ENCODE results near the gene RBMS3.

The RBMS3 gene

DNA sequence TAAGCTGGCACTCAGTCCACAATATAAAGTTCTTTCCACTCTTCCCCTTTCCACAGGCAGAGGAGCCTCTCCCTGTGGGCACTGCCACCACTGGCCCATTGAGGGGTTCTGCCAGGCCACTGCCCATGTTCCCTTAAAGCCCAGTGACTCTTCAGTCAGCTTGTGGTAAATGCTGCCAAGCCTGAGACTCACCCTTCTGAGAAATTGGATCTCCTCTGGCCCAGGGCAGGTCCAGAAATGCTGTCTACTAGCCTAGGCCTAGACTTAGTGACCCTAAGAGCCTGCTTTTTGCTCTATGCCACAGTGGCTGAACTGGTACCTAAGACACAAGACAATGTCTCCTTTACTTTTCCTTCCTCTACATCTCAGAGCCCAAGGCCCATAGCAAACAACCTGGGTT is 295.8 kb downstream of the RBMS3 start:
- DNase-seq (ENCODE audit: low spot score) = no peak

DNA sequence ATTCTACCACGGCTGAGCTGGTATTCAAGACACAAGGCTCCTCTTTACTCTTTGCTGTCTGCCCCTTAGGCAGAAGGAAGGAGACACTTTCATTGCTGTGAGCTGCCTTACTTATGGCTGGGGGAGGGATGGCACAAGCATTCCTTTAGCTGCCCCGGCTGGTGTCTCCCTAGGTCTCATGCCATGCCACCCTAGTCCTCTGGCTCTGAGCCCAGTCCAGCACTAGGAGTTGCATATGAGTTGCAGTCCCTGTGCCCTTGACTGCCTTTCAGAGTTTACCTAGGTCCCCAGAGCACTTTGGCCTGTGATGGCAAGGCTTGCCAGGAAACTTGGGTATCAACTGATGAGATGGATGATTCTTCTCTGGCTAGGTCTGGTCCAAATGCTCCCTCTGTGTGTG is 296.4 kb downstream of the RBMS3 start:
- DNase-seq (ENCODE audit: low spot score) = no peak

DNA sequence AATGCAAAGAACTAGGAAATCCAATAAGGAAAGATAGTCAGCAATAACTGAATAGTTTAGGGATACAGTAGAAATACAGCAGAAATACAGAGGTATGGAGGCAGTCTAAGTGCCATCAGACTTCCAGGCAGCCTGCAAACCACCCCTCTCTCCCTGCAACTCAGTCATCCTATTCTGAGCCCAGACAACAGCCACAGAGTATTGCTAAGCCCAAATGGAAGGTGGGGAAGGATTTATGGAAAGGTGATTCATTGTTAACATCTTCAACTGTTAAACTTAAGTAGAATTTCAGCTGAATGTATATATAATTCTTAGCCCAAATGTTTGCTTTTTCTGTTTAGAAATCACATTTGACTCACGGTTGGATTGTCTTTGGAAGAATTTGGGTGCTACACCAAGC is 300.4 kb downstream of the RBMS3 start:
- no peak for DNase-seq (ENCODE audit: low spot score)

DNA sequence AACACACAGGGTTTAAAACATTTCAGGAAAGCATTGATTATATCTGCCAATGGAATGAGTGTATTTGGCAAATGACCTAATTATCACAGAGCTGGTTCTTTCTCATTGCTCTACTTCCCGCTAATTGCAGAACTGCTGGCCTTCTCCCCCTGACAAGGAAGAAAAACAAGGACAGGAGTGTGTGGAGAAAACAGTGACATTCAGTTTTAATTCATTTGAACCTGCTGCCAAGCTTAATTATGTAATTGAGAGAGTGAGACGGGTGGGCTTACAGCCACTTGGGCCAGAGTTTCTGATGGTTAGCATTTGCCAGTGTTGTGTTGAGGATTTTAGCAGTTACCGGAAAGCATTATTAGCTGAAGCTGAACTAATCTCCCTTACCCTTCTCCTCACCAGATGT is 301.4 kb downstream of the RBMS3 start:
- DNase-seq (ENCODE audit: low spot score) = no peak

DNA sequence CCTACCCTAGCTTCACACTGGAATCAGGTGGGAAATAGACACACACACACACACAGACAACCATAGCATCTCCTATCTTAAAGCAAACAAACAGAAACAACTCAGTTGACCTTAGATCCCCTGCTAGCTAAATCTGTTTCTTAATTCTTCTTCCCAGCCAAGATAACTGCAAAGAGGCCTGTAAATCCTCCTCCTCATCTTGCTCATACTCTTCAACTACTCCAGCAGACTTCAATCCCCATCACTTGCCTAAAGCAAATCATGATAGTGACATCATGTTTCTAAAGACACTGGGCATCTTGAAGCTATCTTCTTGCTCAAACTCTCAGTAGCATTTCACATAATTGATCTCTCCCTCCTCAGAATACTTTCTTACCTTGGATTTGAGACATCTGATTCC is 303.0 kb downstream of the RBMS3 start:
- no peak for DNase-seq (ENCODE audit: low spot score)

DNA sequence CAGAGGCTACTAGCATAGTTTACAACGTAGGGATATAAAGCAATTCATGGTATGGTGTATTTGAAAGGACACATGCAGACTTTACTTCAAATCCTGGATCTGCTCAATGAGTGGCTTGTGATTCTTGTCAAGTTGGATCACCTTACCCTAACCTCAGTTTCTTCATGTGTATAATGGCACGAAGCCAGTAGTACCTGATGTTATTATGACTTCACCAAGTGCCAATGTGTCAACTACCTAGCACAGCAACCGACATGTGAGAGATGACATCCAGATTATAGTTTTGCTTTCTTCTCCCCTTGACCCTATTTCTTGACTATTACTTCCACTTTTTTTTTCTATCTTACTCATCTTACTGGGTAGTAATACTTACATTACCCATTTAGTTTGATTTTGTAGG is 304.5 kb downstream of the RBMS3 start:
- DNase-seq (ENCODE audit: low spot score) = no peak

DNA sequence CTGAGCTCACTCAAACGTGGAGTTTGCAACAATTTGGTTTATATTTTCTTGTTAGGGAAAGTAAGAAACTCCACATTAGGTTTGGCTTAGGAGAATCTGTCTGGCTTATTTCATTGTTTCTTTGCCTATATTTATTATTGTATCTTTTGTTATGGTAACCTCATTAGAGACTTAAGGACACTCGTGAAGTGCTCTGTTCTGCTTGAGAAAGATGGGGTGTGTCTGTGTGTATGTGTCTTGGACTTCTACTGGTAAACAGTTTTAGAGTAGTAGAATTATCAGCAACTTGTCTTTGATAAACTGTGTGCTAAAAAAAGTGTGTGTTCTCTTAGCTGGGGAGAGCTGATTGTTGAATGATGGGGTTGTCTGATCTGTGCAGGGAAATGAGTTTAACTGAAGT is 306.5 kb downstream of the RBMS3 start:
- no peak for DNase-seq (ENCODE audit: low spot score)

DNA sequence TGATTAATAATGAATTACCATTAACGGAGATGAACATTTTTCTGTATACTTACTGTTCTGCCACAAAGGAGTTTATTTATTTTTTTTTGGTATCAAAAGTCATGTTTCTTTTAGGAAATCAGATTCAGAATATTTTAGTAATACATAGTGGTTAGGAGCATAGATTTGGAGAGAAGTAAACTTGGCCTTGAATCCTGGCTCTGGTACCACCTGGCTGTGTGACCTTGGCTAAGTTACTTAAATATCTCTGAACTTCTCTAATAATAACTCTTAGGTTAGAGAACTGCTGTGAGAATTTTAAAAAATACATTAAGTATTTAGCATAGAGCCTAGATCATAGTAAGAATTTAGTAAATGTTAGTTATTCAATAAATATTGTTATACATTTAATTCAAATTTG is 309.1 kb downstream of the RBMS3 start:
- no peak for DNase-seq (ENCODE audit: low spot score)

DNA sequence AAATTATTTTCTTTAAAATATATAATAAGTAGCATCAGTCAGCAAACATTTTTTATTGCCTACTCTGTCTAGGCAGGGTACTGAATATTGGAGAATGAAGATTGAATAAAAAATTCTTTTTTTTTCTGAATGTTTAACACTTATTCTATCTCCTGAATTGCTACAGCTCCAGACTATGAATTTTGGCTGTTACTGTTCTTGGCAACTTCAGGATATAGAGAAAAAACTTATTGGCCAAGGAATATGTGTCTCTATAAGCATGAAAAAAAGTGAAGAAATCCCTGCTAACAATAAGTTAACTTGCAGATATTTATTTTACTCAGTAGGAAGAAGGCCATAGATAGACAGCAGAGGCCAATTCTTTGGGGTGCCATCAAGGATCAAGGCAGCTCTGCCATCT is 309.6 kb downstream of the RBMS3 start:
- no peak for DNase-seq (ENCODE audit: low spot score)

DNA sequence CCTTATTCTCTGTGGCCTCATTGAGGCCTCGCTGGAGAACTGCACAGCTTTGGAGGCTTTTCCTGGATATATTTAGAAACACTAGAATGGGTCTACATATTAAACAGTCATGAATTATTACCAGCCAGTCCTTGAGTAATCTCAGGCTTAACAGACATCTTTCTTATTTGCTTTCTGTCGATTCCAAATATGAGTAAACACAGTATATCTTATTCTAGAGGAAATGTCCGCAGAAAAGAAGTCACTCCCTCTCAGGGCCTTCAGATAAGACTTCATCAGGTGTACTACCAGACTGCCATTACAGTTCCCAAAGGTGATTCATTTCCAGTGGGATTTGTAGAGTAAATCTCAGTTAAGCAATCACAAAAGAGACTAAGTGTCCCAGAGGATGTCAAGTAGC is 310.7 kb downstream of the RBMS3 start:
- DNase-seq (ENCODE audit: low spot score) = no peak

DNA sequence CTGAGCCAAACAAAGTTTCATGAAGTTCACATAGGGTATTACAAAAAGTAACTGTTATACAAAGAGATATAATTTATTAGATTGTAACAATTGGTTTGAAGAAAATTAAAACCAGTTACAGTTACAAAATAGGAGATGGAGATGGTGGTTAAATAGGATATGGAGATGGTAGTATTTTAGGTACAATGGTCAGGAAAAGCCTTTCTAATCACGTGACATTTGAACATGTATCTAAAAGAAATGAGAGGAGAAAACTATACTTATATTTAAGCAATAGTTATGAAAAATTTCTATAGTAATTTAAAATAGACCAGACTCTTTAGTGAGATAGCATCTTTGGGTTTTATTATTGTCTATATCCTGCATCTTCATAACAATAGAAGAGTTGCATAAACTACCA is 312.9 kb downstream of the RBMS3 start:
- no peak for DNase-seq (ENCODE audit: low spot score)

DNA sequence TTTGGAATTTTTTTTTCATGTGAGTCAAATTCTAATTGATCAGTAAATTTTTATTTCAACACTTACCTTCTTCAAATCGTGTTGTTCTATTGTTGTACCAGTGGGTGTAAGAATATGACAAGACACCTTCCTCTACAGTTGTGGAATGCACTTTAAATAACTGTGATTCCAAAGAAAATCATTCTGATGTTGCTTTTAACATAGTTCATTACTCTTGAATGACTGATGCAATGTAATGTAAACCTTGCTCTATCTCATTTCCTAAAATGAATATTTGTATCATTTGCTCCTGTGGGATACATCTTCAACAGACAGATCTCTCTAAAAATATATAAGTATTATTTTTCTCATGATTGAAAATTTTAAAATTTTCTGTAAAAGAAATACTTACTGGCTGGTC is 313.4 kb downstream of the RBMS3 start:
- DNase-seq (ENCODE audit: low spot score) = no peak

DNA sequence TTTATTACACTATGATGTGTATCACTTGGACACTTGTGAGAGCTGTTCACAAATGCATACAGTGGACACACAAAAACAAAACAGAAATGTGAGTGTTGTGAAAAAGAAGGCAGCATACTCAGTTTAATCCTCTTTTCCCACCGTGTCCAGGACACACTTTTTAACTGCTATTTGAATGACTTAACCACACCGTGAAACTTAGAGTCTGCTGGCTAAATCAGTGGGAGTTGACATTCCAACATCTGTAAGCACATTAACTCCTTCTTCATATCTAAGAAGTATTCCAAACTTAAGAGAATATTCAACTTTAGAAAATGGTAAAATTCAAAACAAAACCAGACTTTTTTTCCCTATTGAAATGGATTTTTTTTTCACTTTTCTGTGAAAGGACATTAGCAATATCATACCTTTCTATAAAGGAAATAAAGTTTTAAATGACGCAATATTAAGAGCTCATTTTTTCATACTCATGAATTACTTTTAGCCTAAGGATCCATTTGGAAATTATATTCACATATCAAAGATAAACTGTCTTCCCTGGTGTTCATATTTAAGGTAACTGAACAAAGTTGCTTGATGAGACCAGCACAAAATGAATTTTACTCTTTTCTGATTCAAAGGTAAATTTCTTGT is 316.6 kb downstream of the RBMS3 start:
- no peak for DNase-seq (ENCODE audit: low spot score)

DNA sequence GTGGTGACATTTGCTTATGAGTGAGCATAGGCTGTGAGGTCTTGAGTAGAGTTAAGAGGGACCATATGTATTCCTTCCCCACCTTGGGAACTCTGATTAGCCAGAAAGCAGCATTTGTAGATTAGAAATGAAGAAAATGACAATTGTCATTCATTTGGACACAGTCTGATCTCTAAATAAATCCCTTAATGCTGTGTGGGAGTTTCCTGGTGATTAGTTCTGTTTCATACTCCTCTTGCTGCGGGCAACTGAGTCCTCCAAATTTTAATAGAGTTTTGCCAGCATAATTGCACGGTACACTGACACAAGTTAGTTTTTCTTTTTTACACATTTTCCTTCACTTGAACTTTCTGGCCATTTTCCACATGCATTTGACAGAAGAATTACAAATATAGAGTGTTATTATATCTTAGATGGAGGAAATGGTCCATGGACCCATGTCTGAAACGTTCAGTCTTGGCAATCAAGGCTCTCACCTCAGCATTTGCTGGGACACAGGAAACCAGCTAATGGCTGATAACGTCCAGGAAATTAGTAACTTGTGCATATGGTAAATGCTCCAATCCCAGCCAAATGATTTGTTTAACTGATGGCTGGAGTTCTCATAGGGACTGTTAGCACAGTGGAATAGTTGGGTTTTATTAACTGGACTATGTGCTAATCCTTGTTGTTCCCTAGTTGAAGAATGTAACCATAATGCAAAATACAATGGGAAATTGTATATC is 321.2 kb downstream of the RBMS3 start:
- no peak for DNase-seq (ENCODE audit: low spot score)

DNA sequence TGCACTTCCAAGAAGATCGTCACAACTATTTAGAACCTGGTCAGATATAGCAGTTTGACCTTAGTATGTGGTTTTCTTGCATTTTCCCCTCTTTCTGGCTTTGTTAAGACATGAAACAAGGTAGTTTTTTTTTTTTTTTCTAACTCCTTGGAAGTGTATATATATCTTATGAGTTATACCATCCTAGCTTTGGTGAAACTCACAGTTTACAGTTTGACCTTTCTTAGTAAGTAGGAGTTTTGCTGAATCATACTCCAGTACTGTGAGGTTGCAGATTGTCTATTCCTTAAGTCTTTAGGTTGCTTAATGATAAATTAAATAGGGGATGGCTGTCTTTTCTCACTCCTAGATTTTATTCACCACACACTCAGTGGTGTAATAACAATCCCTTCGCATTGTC is 325.0 kb downstream of the RBMS3 start:
- no peak for DNase-seq (ENCODE audit: low spot score)

DNA sequence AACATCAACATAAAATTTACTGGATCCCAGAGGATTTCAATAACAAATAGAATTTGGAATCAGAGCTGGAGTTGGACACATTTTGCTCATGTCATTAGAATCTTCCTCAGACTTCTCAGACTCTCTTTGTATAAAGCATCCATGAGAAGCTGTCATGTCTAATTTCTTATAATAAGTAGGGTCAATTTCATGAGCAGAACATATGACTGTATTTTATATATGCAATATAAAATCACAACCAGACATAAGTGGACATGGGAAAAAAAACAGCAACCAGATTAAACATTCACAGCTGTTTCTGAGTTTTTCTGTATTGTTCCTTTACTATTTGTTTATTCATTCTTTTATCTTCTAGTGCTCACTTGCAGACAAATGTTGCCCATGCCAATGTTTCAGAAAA is 325.5 kb downstream of the RBMS3 start:
- no peak for DNase-seq (ENCODE audit: low spot score)

DNA sequence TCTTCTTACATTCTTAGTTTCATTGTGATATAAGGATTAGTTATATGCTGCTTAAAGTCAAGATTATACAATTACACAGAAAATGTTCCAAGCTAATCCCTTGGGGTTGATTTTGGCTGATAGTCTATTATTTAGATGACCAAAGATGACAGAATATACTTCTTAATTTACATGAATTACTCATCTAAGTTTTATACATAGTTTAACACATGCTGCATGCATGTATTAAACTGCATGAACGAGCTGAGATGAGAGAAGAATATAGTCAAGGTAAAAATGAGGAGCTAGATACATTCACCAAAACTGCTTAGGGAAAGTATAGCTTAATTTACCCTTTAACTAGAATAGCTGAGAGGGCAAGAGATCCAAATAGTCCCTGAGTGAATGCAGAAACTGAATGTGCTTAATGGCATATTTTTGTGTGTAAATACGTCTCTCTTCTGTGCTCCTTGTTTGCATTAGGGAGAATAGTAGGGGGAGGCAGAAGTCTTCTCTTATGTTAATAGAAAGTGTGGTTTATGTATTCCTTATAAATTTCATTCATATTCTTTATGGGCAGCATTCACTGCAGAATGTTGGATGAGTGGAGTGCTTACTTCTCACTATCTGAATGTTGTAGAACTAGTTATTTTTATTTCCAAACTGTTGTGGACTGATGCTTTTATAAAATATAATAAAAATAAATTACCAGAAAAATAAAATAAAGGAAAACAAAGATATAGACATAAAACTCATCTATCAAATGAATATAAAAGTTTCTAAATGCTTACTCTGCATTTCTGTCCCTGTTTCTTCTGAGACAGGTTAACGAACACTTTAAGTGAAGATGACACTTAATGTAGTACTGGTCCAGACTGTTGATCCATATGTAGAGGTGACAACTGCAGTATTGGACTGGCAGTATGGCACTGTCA is 327.8 kb downstream of the RBMS3 start:
- DNase-seq (ENCODE audit: low spot score) = no peak

DNA sequence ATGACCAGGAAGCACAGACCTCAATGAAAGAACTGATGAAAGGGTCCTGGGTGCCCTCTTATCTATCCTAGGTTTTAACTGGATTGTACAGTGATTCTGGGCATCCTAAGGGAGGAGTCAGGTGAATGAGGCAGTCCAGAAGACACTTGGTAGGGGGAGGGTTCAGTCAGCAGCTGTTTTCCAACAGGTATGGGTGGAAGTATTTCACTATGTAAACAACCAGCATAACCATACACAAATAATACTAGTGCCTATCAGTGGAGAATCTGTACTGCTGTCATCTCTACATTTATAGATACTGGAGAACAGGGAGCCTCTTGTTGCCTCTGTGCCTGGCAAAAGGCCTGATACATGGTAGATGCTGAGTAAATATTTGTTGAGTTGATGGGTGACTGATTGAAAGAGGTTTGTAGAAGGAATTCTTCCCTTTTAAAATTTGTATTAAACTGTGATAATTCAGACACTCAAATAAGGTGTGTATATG is 328.5 kb downstream of the RBMS3 start:
- no peak for DNase-seq (ENCODE audit: low spot score)

DNA sequence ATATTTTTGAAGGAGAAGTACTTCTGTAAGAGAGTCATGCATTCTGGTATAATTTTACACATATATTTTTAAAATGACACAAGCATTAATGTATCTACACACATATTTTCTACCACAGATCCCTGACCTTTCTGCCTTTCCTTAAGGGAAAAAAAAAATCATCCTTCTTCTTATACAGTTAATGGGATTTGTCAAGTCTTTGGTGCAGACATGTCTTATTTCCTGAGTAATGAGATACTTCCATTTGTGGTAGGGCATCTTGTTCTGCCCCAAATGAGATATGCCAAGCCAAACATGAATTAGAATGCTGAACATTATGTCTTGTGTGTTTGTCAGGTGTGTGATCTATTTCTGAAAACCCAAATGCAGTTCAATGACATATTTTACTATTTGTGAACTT is 329.9 kb downstream of the RBMS3 start:
- DNase-seq (ENCODE audit: low spot score) = no peak

DNA sequence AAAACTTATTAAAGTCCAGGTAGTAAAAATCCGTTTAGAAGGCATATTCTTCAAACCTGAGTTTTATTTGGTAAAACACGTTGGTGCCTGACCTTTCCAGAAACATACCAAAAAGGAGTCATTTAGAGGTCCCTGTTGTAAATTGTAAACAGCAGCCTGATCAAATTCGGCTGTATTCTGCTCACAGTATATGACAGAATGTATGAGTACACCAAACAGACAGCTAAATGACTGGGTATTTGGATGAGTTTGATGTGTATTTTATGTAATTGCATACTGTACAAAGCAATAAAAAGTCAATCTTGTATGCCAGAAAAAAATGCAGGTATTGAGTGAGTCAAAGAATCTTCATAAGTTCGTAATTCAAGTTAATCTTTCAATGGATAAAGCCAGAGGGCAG is 330.4 kb downstream of the RBMS3 start:
- no peak for DNase-seq (ENCODE audit: low spot score)

DNA sequence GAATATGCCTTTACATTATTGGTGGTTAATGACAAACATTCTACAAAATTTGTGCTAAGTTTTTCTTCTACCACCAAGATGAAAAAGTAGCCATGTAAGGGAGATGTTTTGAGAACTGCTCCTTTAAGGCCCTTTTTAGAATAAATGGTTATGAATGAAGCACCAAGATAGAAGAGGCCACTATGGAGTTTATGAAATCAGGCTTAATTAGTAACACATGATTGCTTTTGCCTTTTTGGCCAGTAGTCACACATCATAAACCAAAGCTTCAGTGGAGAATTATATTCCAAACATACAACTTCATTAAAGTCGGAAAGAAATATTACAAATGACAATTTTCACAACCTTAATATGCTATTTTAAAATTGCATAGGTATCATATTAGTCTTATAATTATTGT is 331.7 kb downstream of the RBMS3 start:
- DNase-seq (ENCODE audit: low spot score) = no peak

DNA sequence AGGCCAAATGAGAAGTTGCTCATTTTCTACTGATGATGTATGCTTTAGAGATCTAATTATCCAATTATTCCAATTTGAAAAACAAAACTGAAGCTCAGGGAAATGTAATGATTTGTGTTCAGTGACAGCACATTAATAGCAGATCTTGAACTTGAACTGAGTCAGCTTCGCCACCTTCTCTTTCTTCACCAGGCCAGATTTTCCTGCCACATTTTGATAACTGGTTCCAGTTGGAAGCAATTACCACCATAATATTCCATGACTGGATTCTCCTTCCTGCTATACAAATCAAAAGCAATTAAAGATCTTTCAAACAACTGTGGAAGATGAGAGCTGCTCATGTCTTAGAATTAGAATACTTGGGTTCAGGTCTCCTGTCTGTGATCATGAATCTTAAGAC is 334.1 kb downstream of the RBMS3 start:
- no peak for DNase-seq (ENCODE audit: low spot score)

Measured in RKO (cell line).